Right kidney (tissue), 1 donor: ENCODE results near the gene DAB2.
"Not testable (repeated sequence)": the region's sequence is repeated elsewhere in the genome, so short reads cannot be mapped to it uniquely, and the experiment has no call there.

Source experiments
- DNase-seq: peaks from one replicate; pipeline ENCODE4 v3.0.0-alpha.2; 2016

Gene DAB2

GRCh38 chr5:39422036-39422606 lies 2.7 kb downstream of the DAB2 start:
- no peak for DNase-seq

GRCh38 chr5:39420482-39421145 lies 4.2 kb downstream of the DAB2 start:
- no peak for DNase-seq

- DNase-seq = no peak
These were observed 5.0 kb downstream of the DAB2 start for GRCh38 chr5:39419796-39420195.

GRCh38 chr5:39417979-39418378 lies 6.8 kb downstream of the DAB2 start:
- DNase-seq = no peak

GRCh38 chr5:39415201-39415600 lies 9.6 kb downstream of the DAB2 start:
- DNase-seq = no peak

- DNase-seq = no peak
These were observed 10.4 kb downstream of the DAB2 start for GRCh38 chr5:39414426-39414825.

- DNase-seq = no peak
These were observed 11.0 kb downstream of the DAB2 start for GRCh38 chr5:39413771-39414170.

- DNase-seq = no peak
These were observed 11.9 kb downstream of the DAB2 start for GRCh38 chr5:39412721-39413394.

- no peak for DNase-seq
These were observed 12.8 kb downstream of the DAB2 start for GRCh38 chr5:39411985-39412384.

GRCh38 chr5:39411061-39411460 lies 13.7 kb downstream of the DAB2 start:
- DNase-seq = no peak

- DNase-seq = no peak
These were observed 15.7 kb downstream of the DAB2 start for GRCh38 chr5:39409033-39409432.

GRCh38 chr5:39405083-39405843 lies 19.5 kb downstream of the DAB2 start:
- no peak for DNase-seq

- not testable (repeated sequence) for DNase-seq
These were observed 21.0 kb downstream of the DAB2 start for GRCh38 chr5:39403761-39404160.

- not testable (repeated sequence) for DNase-seq
These were observed 22.6 kb downstream of the DAB2 start for GRCh38 chr5:39402140-39402539.

GRCh38 chr5:39400713-39401578 lies 23.8 kb downstream of the DAB2 start:
- DNase-seq = no peak

GRCh38 chr5:39399135-39400036 lies 25.4 kb downstream of the DAB2 start:
- DNase-seq = no peak

- DNase-seq = no peak
These were observed 27.9 kb downstream of the DAB2 start for GRCh38 chr5:39396843-39397242.

- no peak for DNase-seq
These were observed 29.3 kb downstream of the DAB2 start for GRCh38 chr5:39395521-39395920.

- DNase-seq = no peak
These were observed 29.8 kb downstream of the DAB2 start for GRCh38 chr5:39394946-39395345.

GRCh38 chr5:39390945-39391344 lies 33.8 kb downstream of the DAB2 start:
- DNase-seq = no peak

GRCh38 chr5:39387293-39387692 lies 37.5 kb downstream of the DAB2 start:
- no peak for DNase-seq
